Activated naive CD4-positive, alpha-beta T cell treated with anti-CD3 and anti-CD28 coated beads, Interleukin-2, amount 50 U/mL, for 24 hours (primary cell): ENCODE data around the gene UCP1.

ENCODE experiments used
- H3K27ac Mint-ChIP-seq: one replicate; pipeline ENCODE4 v1.8.0; 2021; ENCODE audit warnings: mild to moderate bottlenecking, mixed read lengths
- H3K27me3 Mint-ChIP-seq: one replicate; pipeline ENCODE4 v1.8.0; 2021; ENCODE audit warnings: mixed read lengths
- H3K36me3 Mint-ChIP-seq: one replicate; pipeline ENCODE4 v1.8.0; 2021; ENCODE audit warnings: mixed read lengths
- H3K4me1 Mint-ChIP-seq: one replicate; pipeline ENCODE4 v1.8.0; 2021; ENCODE audit warnings: mixed read lengths
- H3K4me3 Mint-ChIP-seq: one replicate; pipeline ENCODE4 v1.8.0; 2021; ENCODE audit warnings: mild to moderate bottlenecking, mixed read lengths
- H3K9me3 Mint-ChIP-seq: one replicate; pipeline ENCODE4 v1.8.0; 2021; ENCODE audit warnings: mixed read lengths

UCP1 gene

GRCh38 chr4:140568507-140569306 is at the start of gene UCP1:
UCP1 (minus strand) TSS chr4:140568961; CDS start chr4:140568729, 232 bp downstream.
- H3K4me3 Mint-ChIP-seq: peak within 1 kb of the TSS; percentile 90
- peaks cover 47% of the 10 kb centered on the region for H3K27me3 Mint-ChIP-seq
- peaks cover 20% of the 10 kb centered on the region for H3K4me1 Mint-ChIP-seq
- peaks cover 1% of the 10 kb centered on the region for H3K36me3 Mint-ChIP-seq
- peaks cover 21% of the 10 kb centered on the region for H3K9me3 Mint-ChIP-seq
- H3K27ac Mint-ChIP-seq: peak within 1 kb of the TSS; percentile 63

GRCh38 chr4:140617499-140618248 is 48.9 kb upstream of the UCP1 start:
- peaks cover 4% of the 10 kb centered on the region for H3K27me3 Mint-ChIP-seq
- no peaks in the 10 kb centered on the region for H3K36me3 Mint-ChIP-seq
- no peak overlapping the region for H3K27ac Mint-ChIP-seq
- H3K4me3 Mint-ChIP-seq: no peak overlapping the region
- H3K4me1 Mint-ChIP-seq: no peaks in the 10 kb centered on the region
- no peaks in the 10 kb centered on the region for H3K9me3 Mint-ChIP-seq

- Mint-ChIP-seq H3K36me3 (no peaks in the 10 kb centered on the region), H3K4me3 (no peak overlapping the region), H3K9me3 (no peaks in the 10 kb centered on the region), H3K27me3 (no peaks in the 10 kb centered on the region), H3K4me1 (no peaks in the 10 kb centered on the region), H3K27ac (no peak overlapping the region)
These were observed 46.7 kb upstream of the UCP1 start for GRCh38 chr4:140615451-140615850.

- Mint-ChIP-seq H3K36me3 (no peaks in the 10 kb centered on the region), H3K4me1 (no peaks in the 10 kb centered on the region), H3K4me3 (no peak overlapping the region), H3K9me3 (no peaks in the 10 kb centered on the region), H3K27ac (no peak overlapping the region), H3K27me3 (no peaks in the 10 kb centered on the region)
These were observed 43.6 kb upstream of the UCP1 start for GRCh38 chr4:140612357-140612756.

GRCh38 chr4:140611854-140612253 is 43.1 kb upstream of the UCP1 start:
- Mint-ChIP-seq H3K27ac (no peak overlapping the region), H3K27me3 (peaks cover under 1% of the 10 kb centered on the region), H3K4me1 (no peaks in the 10 kb centered on the region), H3K36me3 (no peaks in the 10 kb centered on the region), H3K9me3 (no peaks in the 10 kb centered on the region), H3K4me3 (no peak overlapping the region)

GRCh38 chr4:140609548-140610425 is 41.0 kb upstream of the UCP1 start:
- Mint-ChIP-seq H3K9me3 (no peaks in the 10 kb centered on the region), H3K27ac (no peak overlapping the region), H3K4me3 (no peak overlapping the region), H3K4me1 (no peaks in the 10 kb centered on the region), H3K27me3 (peaks cover 6% of the 10 kb centered on the region), H3K36me3 (no peaks in the 10 kb centered on the region)

- Mint-ChIP-seq H3K36me3 (no peaks in the 10 kb centered on the region), H3K4me1 (no peaks in the 10 kb centered on the region), H3K9me3 (no peaks in the 10 kb centered on the region), H3K27ac (no peak overlapping the region), H3K4me3 (no peak overlapping the region), H3K27me3 (peaks cover 6% of the 10 kb centered on the region)
These were observed 39.1 kb upstream of the UCP1 start for GRCh38 chr4:140607852-140608251.

- Mint-ChIP-seq H3K4me1 (no peaks in the 10 kb centered on the region), H3K9me3 (no peaks in the 10 kb centered on the region), H3K4me3 (no peak overlapping the region), H3K36me3 (no peaks in the 10 kb centered on the region), H3K27me3 (peaks cover 10% of the 10 kb centered on the region), H3K27ac (no peak overlapping the region)
These were observed 35.8 kb upstream of the UCP1 start for GRCh38 chr4:140604544-140604943.

GRCh38 chr4:140603286-140603685 is 34.5 kb upstream of the UCP1 start:
- H3K27me3 Mint-ChIP-seq: peaks cover 12% of the 10 kb centered on the region
- H3K27ac Mint-ChIP-seq: no peak overlapping the region
- H3K4me1 Mint-ChIP-seq: no peaks in the 10 kb centered on the region
- H3K36me3 Mint-ChIP-seq: no peaks in the 10 kb centered on the region
- no peak overlapping the region for H3K4me3 Mint-ChIP-seq
- H3K9me3 Mint-ChIP-seq: no peaks in the 10 kb centered on the region

GRCh38 chr4:140602714-140603113 is 34.0 kb upstream of the UCP1 start:
- Mint-ChIP-seq H3K4me1 (no peaks in the 10 kb centered on the region), H3K36me3 (no peaks in the 10 kb centered on the region), H3K9me3 (no peaks in the 10 kb centered on the region), H3K4me3 (no peak overlapping the region), H3K27ac (no peak overlapping the region), H3K27me3 (peaks cover 12% of the 10 kb centered on the region)

GRCh38 chr4:140600408-140600807 is 31.6 kb upstream of the UCP1 start:
- H3K9me3 Mint-ChIP-seq: no peaks in the 10 kb centered on the region
- peaks cover 6% of the 10 kb centered on the region for H3K27me3 Mint-ChIP-seq
- H3K4me3 Mint-ChIP-seq: no peak overlapping the region
- H3K4me1 Mint-ChIP-seq: no peaks in the 10 kb centered on the region
- H3K27ac Mint-ChIP-seq: no peak overlapping the region
- no peaks in the 10 kb centered on the region for H3K36me3 Mint-ChIP-seq

GRCh38 chr4:140595065-140595464 is 26.3 kb upstream of the UCP1 start:
- Mint-ChIP-seq H3K4me3 (no peak overlapping the region), H3K36me3 (no peaks in the 10 kb centered on the region), H3K27me3 (peaks cover 7% of the 10 kb centered on the region)

GRCh38 chr4:140584439-140584838 is 15.7 kb upstream of the UCP1 start:
- peaks cover 10% of the 10 kb centered on the region for H3K27me3 Mint-ChIP-seq
- H3K4me1 Mint-ChIP-seq: no peaks in the 10 kb centered on the region
- no peak overlapping the region for H3K27ac Mint-ChIP-seq
- no peak overlapping the region for H3K4me3 Mint-ChIP-seq
- H3K36me3 Mint-ChIP-seq: no peaks in the 10 kb centered on the region
- no peaks in the 10 kb centered on the region for H3K9me3 Mint-ChIP-seq

More at GRCh38 chr4:140595065-140595464, 26.3 kb upstream of the UCP1 start:
- no peak overlapping the region for H3K27ac Mint-ChIP-seq
- peaks cover 11% of the 10 kb centered on the region for H3K4me1 Mint-ChIP-seq
- H3K9me3 Mint-ChIP-seq: peaks cover 4% of the 10 kb centered on the region

GRCh38 chr4:140581078-140581477 is 12.3 kb upstream of the UCP1 start:
- H3K27ac Mint-ChIP-seq: no peak overlapping the region
- no peak overlapping the region for H3K4me3 Mint-ChIP-seq
- H3K9me3 Mint-ChIP-seq: no peaks in the 10 kb centered on the region
- no peaks in the 10 kb centered on the region for H3K4me1 Mint-ChIP-seq
- peaks cover 28% of the 10 kb centered on the region for H3K27me3 Mint-ChIP-seq
- H3K36me3 Mint-ChIP-seq: no peaks in the 10 kb centered on the region

- no peaks in the 10 kb centered on the region for H3K36me3 Mint-ChIP-seq
- no peak overlapping the region for H3K4me3 Mint-ChIP-seq
- no peak overlapping the region for H3K27ac Mint-ChIP-seq
- no peaks in the 10 kb centered on the region for H3K4me1 Mint-ChIP-seq
- H3K27me3 Mint-ChIP-seq: peaks cover 28% of the 10 kb centered on the region
- no peaks in the 10 kb centered on the region for H3K9me3 Mint-ChIP-seq
These were observed 10.5 kb upstream of the UCP1 start for GRCh38 chr4:140579278-140579677.
